Hepatocyte (in vitro differentiated cells): ENCODE results near the gene PCDHAC2. TPM values are rescaled to one million over a fixed set of nuclear protein-coding genes. Genes with fewer than 3 reads are reported as not detected.

Experiments used
- DNase-seq: peaks from one replicate; pipeline ENCODE4 v3.0.0-alpha.2; 2016; ENCODE audit warnings: low spot score
- H2AFZ ChIP-seq: fragments of 200-600 bp; sonication (generic); 2 replicates; pipeline ENCODE4 v1.6.0; 2016; ENCODE audit warnings: antibody characterized with exemption, mild to moderate bottlenecking
- H3K27ac ChIP-seq: fragments of 200-600 bp; sonication (generic); 2 replicates; pipeline ENCODE4 v1.5.1; 2016; ENCODE audit warnings: mild to moderate bottlenecking
- H3K27me3 ChIP-seq: fragments of 200-600 bp; sonication (generic); 2 replicates; pipeline ENCODE4 v1.6.1; 2016
- H3K36me3 ChIP-seq: fragments of 200-600 bp; sonication (generic); replicated peaks from 2 replicates; pipeline ENCODE4 v1.5.1; 2016; ENCODE audit warnings: low read depth; ENCODE audit not compliant: insufficient read depth
- H3K4me1 ChIP-seq: fragments of 200-600 bp; sonication (generic); 2 replicates; pipeline ENCODE4 v1.5.1; 2016; ENCODE audit warnings: mild to moderate bottlenecking, moderate library complexity; ENCODE audit not compliant: insufficient read depth
- H3K4me2 ChIP-seq: fragments of 200-600 bp; sonication (generic); 2 replicates; pipeline ENCODE4 v1.6.0; 2016
- H3K4me3 ChIP-seq: fragments of 200-600 bp; sonication (generic); 2 replicates; pipeline ENCODE4 v1.5.1; 2016; ENCODE audit warnings: mild to moderate bottlenecking
- H3K79me2 ChIP-seq: fragments of 200-600 bp; sonication (generic); 2 replicates; pipeline ENCODE4 v1.6.0; 2017; ENCODE audit warnings: mild to moderate bottlenecking
- H3K9me2 ChIP-seq: fragments of 200-600 bp; sonication (generic); replicated peaks from 2 replicates; pipeline ENCODE4 v1.6.0; 2017; ENCODE audit warnings: mild to moderate bottlenecking; ENCODE audit not compliant: insufficient read depth
- H3K9me3 ChIP-seq: fragments of 200-600 bp; sonication (generic); 2 replicates; pipeline ENCODE4 v1.5.1; 2016; ENCODE audit warnings: low read depth, mild to moderate bottlenecking
- H4K20me1 ChIP-seq: fragments of 200-600 bp; sonication (generic); 2 replicates; pipeline ENCODE4 v1.6.0; 2016; ENCODE audit warnings: mild to moderate bottlenecking; ENCODE audit not compliant: insufficient read depth, poor library complexity, severe bottlenecking
- CTCF ChIP-seq: fragments of 200-600 bp; sonication (generic); IDR thresholded peaks from 2 replicates; pipeline ENCODE4 v1.5.1; 2016; ENCODE audit warnings: antibody characterized with exemption, mild to moderate bottlenecking; ENCODE audit not compliant: poor library complexity
- EZH2 ChIP-seq: fragments of 200-600 bp; sonication (generic); IDR thresholded peaks from 2 replicates; pipeline ENCODE4 v1.6.1; 2016; ENCODE audit warnings: antibody characterized with exemption, mild to moderate bottlenecking, borderline replicate concordance
- EZH2phosphoT487 ChIP-seq: fragments of 200-600 bp; sonication (generic); IDR thresholded peaks from one replicate; pipeline ENCODE4 v1.6.1; 2018; ENCODE audit warnings: antibody characterized with exemption, mild to moderate bottlenecking, low read depth, moderate library complexity; ENCODE audit not compliant: unreplicated experiment, severe bottlenecking
- WGBS: methylation state at CpG from one replicate; pipeline ENCODE4 v1.1.6; 2016; ENCODE audit warnings: low lambda C conversion rate; ENCODE audit errors: missing lambda C conversion rate; 5-methylcytosine and 5-hydroxymethylcytosine counted together
- polyA plus RNA-seq: library from polyadenylated mRNA; unstranded; fragments of >200 nt; fragmentation: Nextera tagmentation; extraction: Ambion mirVana; gene quantifications from 2 replicates; pipeline ENCODE4 v1.2.1, GENCODE V29; 2016
- total RNA-seq: library from RNA; depleted of rRNA; stranded (reverse); fragments of >200 nt; gene quantifications from 2 replicates; pipeline ENCODE4 v1.2.3, GENCODE V29; 2014

PCDHAC2 gene
- total and polyA plus RNA-seq, 2 experiments from 2014 or later: 6.4 to 11.3 TPM

GRCh38 chr5:140964356-140964755 lies 1.9 kb upstream of the PCDHAC2 start:
- Histone ChIP-seq H3K9me2 (no peaks in the 10 kb centered on the region), H3K4me1 (peaks cover 5% of the 10 kb centered on the region), H3K36me3 (no peaks in the 10 kb centered on the region), H3K27me3 (peaks cover 4% of the 10 kb centered on the region), H3K4me3 (no peak overlapping the region), H3K9me3 (no peaks in the 10 kb centered on the region), H4K20me1 (peaks cover 10% of the 10 kb centered on the region), H2AFZ (no peak overlapping the region), H3K4me2 (no peak overlapping the region), H3K27ac (no peak overlapping the region), H3K79me2 (peaks cover 5% of the 10 kb centered on the region)
- TF ChIP-seq EZH2phosphoT487: no peak
- TF ChIP-seq EZH2: no peak
- TF ChIP-seq CTCF: no peak
- WGBS: 70% methylated on average over 3 of the region's 3 CpGs
- DNase-seq: no peak

- Histone ChIP-seq H3K27ac (peak overlapping the region; percentile 80), H3K4me1 (peaks cover 5% of the 10 kb centered on the region), H3K79me2 (peaks cover 8% of the 10 kb centered on the region), H3K9me3 (no peaks in the 10 kb centered on the region), H3K4me3 (peak overlapping the region; percentile 95), H2AFZ (peak overlapping the region; percentile 52), H3K36me3 (no peaks in the 10 kb centered on the region), H3K9me2 (no peaks in the 10 kb centered on the region), H3K27me3 (peaks cover 4% of the 10 kb centered on the region), H3K4me2 (peak overlapping the region; percentile 98), H4K20me1 (peaks cover 13% of the 10 kb centered on the region)
- TF ChIP-seq EZH2: no peak
- no peak for TF ChIP-seq CTCF
- TF ChIP-seq EZH2phosphoT487: no peak
- DNase-seq: peak; percentile 19
- under 1% methylated on average over 9 of the region's 9 CpGs for WGBS
Observed at GRCh38 chr5:140965905-140966292, 377 bp upstream of the PCDHAC2 start.

- H3K27me3 ChIP-seq: peaks cover 4% of the 10 kb centered on the region
- 55% methylated on average over 34 of the region's 34 CpGs for WGBS
- H3K9me3 ChIP-seq: no peaks in the 10 kb centered on the region
- H3K27ac ChIP-seq: peak overlapping the region; percentile 80
- H2AFZ ChIP-seq: peak overlapping the region; percentile 52
- H3K4me3 ChIP-seq: peak overlapping the region; percentile 95
- H3K79me2 ChIP-seq: peaks cover 14% of the 10 kb centered on the region
- TF ChIP-seq EZH2phosphoT487: no peak
- no peak for TF ChIP-seq EZH2
- no peak for TF ChIP-seq CTCF
- peak overlapping the region; percentile 98 for H3K4me2 ChIP-seq
- DNase-seq: no peak
- H3K36me3 ChIP-seq: no peaks in the 10 kb centered on the region
- no peaks in the 10 kb centered on the region for H3K9me2 ChIP-seq
- H3K4me1 ChIP-seq: peaks cover 5% of the 10 kb centered on the region
- peaks cover 13% of the 10 kb centered on the region for H4K20me1 ChIP-seq
Observed at GRCh38 chr5:140967226-140967893, 1.1 kb downstream of the PCDHAC2 start.

GRCh38 chr5:140969880-140970279 lies 3.6 kb downstream of the PCDHAC2 start:
- H3K27ac ChIP-seq: no peak overlapping the region
- peaks cover 24% of the 10 kb centered on the region for H3K79me2 ChIP-seq
- no peaks in the 10 kb centered on the region for H3K27me3 ChIP-seq
- H3K9me3 ChIP-seq: no peaks in the 10 kb centered on the region
- no peak for DNase-seq
- TF ChIP-seq EZH2: no peak
- no peak for TF ChIP-seq CTCF
- TF ChIP-seq EZH2phosphoT487: no peak
- H3K4me2 ChIP-seq: no peak overlapping the region
- H3K9me2 ChIP-seq: no peaks in the 10 kb centered on the region
- no peak overlapping the region for H3K4me3 ChIP-seq
- H4K20me1 ChIP-seq: peaks cover 8% of the 10 kb centered on the region
- H3K4me1 ChIP-seq: peaks cover 5% of the 10 kb centered on the region
- no peaks in the 10 kb centered on the region for H3K36me3 ChIP-seq
- no peak overlapping the region for H2AFZ ChIP-seq
